Right ventricle myocardium superior (tissue), 1 donor: ENCODE results near the gene HDAC5. TPM values are rescaled to one million over a fixed set of nuclear protein-coding genes. Genes with fewer than 3 reads are reported as not detected.

Experiments
- ATAC-seq: fragments of 200-7000 bp; cut with Tn5 transposase; one replicate; pipeline ENCODE4 v1.9.1; 2020; ENCODE audit warnings: mild to moderate bottlenecking; ENCODE audit not compliant: poor library complexity
- DNase-seq: peaks from one replicate; pipeline ENCODE4 v3.0.0-alpha.2; 2020
- intact Hi-C: fragments of 100-400 bp; cut with DNase I; formaldehyde crosslinking; loops from one replicate; pipeline ENCODE4 v1.11.2; 2022
- total RNA-seq: library from RNA; stranded (reverse); fragmentation: NEBNext Ultra II Directional; extraction: Animal tissue kit (Norgen Biotek cat#: 25700); gene quantifications from one replicate; pipeline ENCODE4 v1.2.1, GENCODE V29; 2021
- donor health status: DM: no; HTN: yes; CAD: no; lungs with severe emphysema.

Gene HDAC5
- total RNA-seq, 1 donor from 2014 or later: 67.7 TPM

DNA sequence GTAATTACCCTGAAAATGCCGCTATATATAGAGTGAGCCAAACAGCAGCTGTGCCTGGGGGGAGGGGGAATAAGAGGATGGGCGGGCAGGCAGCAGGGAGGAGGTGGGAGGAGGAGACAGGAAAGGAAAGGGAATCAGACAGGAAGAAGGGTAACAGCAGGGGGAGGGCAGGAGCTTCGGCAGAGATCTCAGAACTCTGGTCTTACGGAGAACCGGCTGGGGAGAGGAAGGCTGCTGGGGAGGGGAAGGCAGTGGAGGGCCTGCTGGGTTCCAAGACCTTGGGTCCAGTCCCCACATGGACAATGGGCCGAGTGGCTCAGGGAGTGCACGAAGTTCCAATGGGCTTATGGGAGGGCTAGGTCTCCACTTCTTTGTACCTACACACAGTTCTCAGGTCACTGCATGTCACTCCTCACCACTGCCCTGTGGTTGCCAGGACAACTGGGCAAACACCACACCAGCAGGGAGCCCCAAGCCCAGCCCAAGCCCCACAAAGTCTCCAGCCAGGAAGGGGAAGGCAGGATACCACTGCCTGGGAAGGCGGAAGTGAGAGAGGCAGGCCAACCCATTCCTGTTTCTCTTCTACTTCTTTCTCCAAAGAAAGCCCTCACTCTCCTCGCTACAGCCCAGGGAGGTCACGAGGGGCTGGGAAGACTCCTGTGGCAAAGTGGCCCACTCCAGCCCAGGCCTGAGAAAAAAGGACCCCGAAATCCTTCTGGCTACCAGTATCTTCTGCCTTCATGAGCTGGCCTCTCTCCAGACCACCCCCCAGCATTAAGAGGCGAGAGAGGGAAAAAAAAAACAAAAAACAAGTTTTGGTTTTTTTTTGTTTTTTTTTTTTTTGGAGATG lies 27.6 kb downstream of the HDAC5 start:
- DNase-seq (peak; percentile 78), ATAC-seq (peak; percentile 64)
- intact Hi-C loops: no loop called here

DNA sequence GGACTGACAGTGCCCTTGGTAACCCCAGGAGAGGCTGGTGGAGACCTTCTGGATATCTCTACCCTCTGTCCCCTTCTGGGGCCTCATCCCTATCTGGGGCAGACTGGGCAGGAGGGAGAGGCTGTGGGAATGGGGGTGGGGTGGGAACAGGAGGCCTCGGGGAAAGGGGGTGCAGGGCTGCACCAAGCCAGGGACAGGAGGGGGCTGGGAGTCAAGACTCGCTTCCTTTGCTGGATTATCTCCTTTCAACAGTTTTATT lies 28.1 kb downstream of the HDAC5 start:
- ATAC-seq (no peak), DNase-seq (no peak)
- intact Hi-C loops: no loop called here

DNA sequence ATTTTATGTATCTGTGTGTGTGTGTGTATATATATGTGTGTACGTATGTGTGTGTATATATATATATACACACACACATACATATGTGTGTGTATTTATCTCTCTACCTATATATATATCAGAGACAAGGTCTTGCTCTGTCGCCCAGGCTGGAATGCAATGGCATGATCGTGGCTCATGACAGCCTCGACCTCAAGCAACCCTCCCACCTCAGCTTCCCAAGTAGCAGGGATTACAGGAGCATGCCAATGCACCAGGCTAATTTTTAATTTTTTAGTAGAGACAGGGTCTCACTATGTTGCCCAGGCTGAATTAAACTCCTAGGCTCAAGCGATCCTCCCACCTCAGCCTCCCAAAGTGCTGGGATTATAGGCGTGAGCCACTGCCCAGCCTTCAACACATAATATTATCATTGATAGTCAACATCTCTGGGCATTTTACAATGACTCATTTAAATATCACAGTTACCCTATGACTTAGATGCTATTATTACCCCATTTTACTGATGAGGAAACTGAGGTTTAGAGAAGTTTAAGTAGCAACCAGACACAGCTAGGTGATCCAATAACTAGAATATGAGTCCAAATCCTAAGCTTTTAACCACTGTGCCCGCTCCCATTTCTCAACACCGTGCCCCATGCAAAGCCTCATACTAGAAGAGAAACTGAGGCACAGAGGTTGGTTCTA lies 28.6 kb downstream of the HDAC5 start:
- intact Hi-C loops: no loop called here
- ATAC-seq (no peak), DNase-seq (no peak)

DNA sequence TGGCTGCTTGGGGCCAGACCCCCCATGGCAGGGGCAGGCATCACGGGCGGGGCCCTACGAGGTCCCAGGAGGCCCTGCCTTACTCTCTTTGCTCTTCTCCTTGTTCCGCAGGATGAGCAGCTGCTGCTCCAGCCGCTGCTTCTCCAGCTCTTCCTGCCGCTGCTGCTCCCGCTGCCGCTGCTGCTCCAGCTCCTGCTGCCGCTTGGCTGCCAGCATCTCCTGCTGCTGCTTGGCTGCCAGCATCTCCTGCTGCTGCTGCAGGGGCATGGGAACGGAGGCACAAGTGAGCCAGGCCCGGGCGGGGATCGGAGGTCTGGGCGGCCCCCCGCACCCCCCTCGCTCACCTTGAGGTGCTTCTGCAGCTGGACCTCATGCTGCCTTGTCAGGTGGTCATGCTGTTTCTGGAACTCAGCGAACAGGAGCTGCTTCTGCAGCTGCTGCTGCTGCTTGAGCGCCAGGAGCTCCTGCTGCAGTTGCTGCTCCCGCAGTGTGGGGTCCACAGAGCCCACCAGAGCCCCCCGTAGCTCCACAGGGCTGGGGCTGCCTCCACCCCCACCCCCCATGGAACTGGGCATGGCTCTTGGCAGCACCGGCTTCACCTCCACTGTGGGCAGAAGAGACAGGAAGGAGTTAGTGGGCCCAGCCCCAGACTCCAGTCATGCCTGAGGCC lies 30.1 kb downstream of the HDAC5 start:
- intact Hi-C loops: no loop called here
- DNase-seq (no peak), ATAC-seq (no peak)

DNA sequence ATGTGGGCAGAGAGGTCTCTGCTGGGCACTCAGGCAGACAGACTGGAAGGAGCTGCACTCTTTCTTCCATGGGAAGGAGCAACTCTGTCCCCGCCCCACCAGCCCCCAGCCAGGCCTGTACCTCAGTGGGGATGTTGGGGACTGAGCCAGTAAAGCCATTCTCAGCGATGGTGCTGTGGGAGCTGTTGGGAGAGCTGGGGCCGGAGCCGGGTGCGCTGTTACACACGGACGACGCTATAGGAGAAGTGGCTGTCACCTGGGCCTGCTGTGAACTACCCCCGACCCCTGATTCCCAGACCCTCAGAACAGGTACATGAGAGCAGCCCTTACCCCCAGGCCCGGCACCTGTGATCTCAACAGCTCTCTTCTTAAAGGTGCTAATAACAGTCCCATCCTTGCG lies 31.4 kb downstream of the HDAC5 start:
- intact Hi-C loops: no loop called here
- DNase-seq (no peak), ATAC-seq (no peak)

DNA sequence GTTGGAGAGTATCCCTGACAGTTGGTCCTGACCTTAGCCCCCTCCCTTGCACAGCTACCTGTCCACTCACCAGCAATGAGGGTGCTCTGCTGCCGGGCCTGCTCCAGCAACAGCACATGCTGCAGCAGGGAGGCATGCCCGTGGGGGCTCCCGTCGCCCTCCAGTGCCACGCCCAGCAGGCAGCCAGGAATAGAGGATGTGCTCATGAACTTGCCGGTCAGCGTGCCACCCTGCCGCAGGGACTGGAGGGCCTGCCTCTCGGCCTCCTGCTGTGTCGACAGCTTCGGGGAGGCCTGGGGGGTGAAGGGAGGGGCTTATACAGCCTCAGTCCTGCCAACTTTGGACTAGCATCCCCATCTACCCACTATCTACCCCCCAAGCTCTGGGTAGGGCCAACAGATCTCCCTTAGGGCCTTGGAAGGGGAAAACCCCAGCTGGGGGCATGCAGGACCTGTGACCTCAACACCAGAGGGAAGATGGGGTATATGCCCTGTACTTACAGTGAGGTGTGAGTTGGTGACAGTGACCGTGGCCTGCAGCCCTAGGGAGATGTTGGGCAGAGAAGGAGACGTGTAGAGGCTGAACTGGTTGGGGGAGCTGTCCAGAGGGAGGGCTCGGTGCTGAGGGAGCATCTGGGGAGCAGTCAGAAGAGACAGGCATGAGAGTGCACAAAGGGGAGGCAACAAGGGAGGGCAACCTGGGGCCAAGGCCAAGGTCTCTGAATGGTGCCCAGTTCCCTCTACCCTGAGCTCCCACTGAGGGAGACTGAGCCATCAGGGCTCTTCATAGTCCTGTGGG lies 32.0 kb downstream of the HDAC5 start:
- DNase-seq (no peak), ATAC-seq (no peak)
- intact Hi-C loops: no loop called here

DNA sequence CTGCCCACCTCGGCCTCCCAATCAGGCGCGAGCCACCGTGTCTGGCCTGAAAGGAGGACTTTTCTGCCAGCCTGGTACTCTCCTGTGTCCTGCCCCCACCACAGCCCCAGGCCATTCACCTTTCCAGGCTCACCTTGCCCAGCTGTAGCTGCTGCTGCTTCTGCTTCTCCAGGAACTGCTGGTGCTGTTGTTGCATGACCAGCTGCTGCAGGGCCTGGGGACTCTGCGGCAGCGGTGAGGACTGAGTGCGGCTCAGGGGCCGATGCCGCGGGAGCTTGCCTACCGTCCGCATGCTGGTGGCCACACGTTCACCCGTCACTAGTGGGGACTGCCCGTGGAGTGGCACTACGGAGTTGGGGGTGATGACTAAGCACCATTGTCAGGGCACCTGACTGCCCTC lies 35.2 kb downstream of the HDAC5 start:
- intact Hi-C loops: no loop called here
- DNase-seq (no peak), ATAC-seq (no peak)

DNA sequence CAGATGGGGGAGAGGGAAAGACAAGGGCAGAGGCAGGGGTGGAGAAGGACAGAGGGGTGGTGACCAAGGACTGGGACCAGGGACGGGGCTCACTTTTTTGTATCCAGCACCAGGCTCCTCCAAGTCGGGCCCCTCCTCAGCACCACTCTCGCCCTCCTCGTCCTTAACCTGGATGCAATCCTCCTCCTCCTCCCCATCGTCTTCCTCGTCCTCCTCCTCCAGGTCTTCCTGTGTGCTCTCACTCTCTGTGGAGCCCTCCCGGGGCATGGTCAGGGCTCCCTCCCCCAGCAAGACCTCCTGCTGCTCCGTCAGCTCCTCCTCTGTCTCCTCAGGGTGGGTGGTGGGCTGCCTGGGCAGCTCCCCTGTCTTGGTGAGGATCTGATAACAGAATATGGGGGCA lies 36.1 kb downstream of the HDAC5 start:
- no peak for ATAC-seq
- intact Hi-C loops: no loop called here
- no peak for DNase-seq

DNA sequence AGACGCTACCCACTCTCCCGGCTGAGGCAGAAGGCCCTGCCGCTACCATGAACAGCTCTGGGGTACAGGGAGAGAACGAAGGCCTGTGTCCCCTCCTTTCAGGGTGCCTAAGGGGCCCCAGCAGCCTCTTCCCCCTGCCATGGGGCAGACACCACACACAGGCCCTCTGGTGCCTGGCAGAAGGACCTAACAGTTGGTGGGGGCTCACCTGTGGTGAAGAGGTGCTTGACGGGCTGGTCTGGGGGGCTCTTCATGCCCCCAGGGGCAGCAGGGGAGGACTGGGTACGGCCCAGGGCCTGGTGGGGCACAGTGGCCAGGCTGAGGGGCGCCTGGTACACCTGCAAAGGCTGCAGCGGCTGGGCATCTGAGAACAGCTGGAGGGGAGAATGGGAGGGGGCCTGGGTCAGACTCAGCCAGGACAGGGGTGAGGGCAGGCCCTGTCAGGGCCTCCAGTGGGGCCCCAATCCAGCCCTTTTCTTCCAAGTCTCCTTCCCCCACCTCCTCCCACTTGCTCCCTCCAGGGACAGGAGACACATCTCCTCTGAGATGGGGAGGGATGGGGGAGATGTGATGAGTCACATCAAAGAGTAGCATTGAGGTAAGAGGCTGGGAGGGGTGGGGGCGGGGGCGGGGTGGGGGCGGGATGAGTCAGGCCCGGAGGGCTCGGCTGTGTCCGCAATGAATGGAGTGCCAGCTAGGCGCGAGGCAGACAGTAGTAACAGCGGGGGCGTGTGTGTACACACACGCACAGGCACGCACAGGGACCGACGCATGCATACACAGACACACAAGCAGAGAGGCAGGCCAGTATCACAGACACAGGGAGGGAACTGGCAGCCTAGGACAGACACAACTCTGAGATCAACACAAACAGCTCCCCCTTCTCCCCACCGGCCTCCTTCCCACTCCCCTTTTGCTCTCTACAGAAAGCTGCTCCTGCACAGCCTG lies 36.8 kb downstream of the HDAC5 start:
- no peak for DNase-seq
- ATAC-seq: no peak
- intact Hi-C loops: no loop called here

DNA sequence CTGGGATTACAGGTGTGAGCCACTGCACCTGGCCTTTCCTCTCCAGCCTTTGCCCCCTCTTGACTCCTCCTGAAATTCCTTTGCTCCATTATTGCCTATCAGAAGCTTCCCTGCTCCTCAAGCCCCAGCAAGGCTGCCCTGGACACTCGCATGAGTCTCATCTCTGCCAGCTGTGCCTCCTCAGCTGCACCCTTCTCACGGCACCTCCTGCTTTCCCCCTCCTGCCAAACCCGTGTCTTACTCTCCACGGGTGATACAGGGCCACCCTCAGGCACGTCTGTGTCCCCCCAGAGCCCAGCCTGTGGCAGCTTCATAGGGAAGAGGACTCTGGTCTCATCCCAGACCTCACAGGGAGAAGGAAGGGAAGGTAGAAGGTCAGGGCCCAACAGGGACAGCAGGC lies 37.5 kb downstream of the HDAC5 start:
- intact Hi-C loops: no loop called here
- DNase-seq (no peak), ATAC-seq (no peak)

DNA sequence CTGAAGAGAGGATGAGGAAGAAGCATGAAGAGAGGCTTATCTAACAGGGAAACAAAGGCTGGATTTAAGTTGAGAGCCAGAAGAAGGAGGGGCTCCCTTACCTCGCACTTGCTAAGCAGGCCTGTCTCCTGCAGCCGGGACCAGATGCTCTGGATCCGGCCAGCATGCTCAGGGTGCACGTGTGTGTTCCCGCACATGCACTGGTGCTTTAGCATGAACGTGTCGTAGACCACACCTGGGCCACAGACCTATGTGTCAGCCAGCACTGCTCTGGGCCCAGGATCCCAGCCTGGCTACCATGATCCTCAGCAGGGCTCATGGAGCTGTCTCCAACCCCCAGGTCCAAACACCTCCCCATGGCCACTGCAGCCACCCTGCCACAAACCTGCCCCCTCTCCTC lies 38.5 kb downstream of the HDAC5 start:
- DNase-seq: peak; percentile 9
- intact Hi-C loops: no loop called here
- no peak for ATAC-seq

DNA sequence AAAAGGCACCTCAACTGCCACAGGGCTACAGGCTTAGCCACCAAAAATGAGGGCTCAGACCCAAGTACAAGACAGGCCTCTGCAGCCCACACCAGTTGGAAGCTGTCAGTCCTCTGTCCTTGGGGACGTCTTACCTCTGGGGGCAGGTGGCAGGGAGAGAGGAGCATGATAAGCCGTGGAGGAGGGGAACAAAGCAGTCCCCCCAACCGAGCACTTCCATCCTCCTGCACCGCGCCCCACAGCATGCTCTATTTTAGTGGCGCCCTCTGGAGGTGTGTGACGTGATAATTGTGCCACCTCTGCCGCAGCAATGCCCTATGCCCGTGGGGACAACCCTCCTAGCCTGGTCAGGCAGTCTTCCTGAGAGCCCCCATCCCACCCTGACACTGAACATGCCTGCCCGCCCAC lies 39.3 kb downstream of the HDAC5 start:
- no peak for ATAC-seq
- intact Hi-C loops: no loop called here
- DNase-seq: peak; percentile 29

DNA sequence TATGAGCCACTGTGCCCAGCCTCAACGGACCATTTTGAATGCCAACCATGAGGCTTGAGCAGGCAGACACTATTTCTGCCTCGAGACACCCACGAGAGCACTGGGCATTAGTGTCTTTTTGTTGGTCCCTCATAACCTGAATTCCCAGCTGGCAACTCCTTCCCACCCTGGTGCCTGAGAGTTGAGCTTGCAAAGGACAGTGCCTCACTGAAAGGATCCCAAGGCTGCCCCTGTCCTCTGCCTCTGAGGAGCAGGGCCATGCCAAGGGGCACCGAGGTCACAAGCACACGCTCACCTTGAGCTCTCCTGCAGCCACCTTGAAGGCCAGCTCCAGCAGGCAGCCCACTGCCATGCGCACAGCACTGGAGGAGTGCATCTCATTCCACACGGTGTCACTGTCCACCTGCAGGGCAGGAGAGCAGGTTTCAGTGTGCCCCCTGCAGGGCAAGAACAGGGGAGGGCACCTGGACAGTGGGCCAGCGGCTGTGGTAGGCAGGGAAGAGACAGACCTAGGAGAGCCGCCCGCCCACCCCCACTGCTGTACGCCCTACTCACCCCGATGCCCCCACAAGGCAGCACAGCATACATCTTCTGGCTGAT lies 40.1 kb downstream of the HDAC5 start:
- ATAC-seq (peak; percentile 42), DNase-seq (peak; percentile 37)
- intact Hi-C loops: no loop called here

DNA sequence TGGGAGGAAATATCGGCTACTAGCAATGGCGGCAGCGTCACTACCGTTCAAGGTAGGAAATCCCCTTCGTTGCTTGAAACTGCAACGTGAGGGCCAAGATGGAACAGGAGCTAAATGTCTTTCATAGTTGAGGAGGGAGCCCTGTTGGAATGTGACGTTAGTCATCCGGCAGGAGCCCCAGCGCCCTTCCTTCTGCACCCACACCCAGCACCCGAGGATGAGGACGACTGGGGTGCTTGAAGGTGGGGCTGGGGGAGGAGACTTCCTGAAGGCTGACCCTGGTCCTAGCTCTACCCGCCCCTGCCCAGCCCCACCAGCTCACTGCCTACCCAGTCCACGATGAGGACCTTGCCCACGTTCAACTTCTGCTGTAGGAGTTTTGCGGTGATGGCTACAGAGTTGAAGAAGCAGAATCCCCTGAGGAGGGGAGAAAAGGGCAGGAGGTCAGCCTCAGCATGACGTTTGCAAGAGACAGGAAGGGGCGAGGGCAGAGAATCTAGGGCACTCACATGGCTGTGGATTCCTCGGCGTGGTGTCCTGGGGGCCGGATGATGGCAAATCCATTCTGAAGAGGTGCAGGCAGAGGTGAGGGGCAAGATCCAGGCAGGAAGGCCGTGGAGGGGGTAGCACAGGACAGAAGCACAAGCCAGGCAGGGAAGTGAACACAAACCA lies 41.0 kb downstream of the HDAC5 start:
- ATAC-seq (no peak), DNase-seq (peak; percentile 2)
- intact Hi-C loops: no loop called here

DNA sequence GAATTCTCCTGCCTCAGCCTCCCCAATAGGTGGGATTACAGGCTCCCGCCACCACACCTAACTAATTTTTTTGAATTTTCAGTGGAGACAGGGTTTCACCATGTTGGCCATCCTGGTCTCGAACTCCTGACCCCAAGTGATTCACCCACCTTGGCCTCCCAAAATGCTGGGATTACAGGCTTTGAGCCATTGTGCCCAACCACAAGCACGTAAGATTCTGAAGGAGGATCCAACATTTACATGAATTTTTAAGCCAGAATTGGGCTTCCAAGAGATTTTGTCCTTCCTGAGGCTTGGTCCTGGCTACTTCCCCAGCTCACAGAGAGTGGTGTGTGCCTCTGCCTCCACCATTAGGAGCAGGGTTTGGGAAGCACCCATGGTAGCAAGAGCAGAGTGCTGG lies 41.8 kb downstream of the HDAC5 start:
- intact Hi-C loops: no loop called here
- DNase-seq: peak; percentile 1
- no peak for ATAC-seq

DNA sequence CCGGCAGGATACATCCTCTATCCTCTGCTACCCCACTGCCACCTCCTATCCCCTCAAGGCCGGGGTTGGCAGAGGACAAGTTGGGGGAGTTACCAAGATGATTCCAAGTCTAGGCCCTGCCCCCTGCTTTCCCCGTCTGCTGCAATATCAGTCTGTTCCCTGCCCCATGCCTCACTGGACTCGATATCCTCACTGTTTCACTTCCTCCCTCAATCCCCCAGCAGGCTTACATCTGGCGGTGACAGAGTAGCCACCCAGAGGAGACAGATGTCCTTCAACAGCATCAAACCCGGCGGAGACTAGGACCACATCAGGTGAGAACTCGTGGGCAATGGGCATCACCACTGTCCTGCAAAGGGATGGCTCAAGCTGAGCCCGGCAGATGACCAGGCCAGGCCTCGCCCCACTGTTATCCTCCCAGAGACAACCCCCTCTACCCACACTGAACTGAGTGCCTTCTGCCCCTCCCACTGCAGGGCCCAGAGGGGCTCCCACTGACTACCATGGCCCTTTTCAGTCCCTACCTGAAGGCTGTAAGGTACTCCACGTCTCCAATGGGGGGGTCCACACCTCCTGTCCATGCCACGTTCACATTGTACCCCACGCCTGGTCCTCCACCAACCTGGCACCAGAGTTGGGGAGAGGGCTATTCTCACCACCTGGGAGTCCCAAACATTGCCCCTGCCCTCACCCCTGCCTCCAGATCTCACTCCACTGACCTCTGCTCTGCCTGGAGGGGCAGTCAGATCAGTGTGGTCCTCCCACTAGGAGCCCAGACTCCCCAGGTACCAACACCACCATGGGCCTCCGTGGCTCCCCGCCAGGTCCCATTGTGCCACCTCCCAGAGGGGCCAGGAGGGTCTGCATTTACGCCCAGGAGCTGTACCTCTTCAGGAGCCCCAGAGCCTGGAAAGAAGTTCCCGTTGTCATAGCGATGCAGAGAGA lies 43.3 kb downstream of the HDAC5 start:
- DNase-seq: peak; percentile 36
- intact Hi-C loops: no loop called here
- no peak for ATAC-seq
